Karpas-422 (cell line): ENCODE measurements around the gene MMP23B. TPM values are rescaled to one million over a fixed set of nuclear protein-coding genes. Genes with fewer than 3 reads are reported as not detected.
A peak's percentile ranks its signal among the peaks of the same experiment; 100 is the strongest.

ENCODE experiments used
- DNase-seq: peaks from one replicate; pipeline ENCODE4 v3.0.0-alpha.2; 2015
- H2AFZ ChIP-seq: fragments of 200-600 bp; sonication (generic); 2 replicates; pipeline ENCODE4 v1.6.1; 2014; ENCODE audit warnings: antibody characterized with exemption, low read length, mixed read lengths
- H3K27ac ChIP-seq: fragments of 200-600 bp; sonication (generic); 2 replicates; pipeline ENCODE4 v1.5.1; 2014; ENCODE audit warnings: mild to moderate bottlenecking, low read length, moderate library complexity
- H3K27me3 ChIP-seq: fragments of 200-600 bp; sonication (generic); 2 replicates; pipeline ENCODE4 v1.6.1; 2014; ENCODE audit warnings: low read length, mixed read lengths
- H3K36me3 ChIP-seq: fragments of 200-600 bp; sonication (generic); 2 replicates; pipeline ENCODE4 v1.6.1; 2014; ENCODE audit warnings: low read length, mixed read lengths; ENCODE audit not compliant: insufficient read depth
- H3K4me1 ChIP-seq: fragments of 200-600 bp; sonication (generic); 2 replicates; pipeline ENCODE4 v1.6.1; 2014; ENCODE audit warnings: mild to moderate bottlenecking, low read length, mixed read lengths
- H3K4me2 ChIP-seq: fragments of 200-600 bp; sonication (generic); 2 replicates; pipeline ENCODE4 v1.6.1; 2014; ENCODE audit warnings: low read length, low read depth, mild to moderate bottlenecking; ENCODE audit not compliant: poor library complexity, severe bottlenecking
- H3K4me3 ChIP-seq: fragments of 200-600 bp; sonication (generic); 2 replicates; pipeline ENCODE4 v1.5.1; 2014; ENCODE audit warnings: mild to moderate bottlenecking, antibody characterized with exemption, low read length, mixed read lengths
- H3K79me2 ChIP-seq: fragments of 200-600 bp; sonication (generic); 2 replicates; pipeline ENCODE4 v1.6.1; 2014; ENCODE audit warnings: mild to moderate bottlenecking, low read length, mixed read lengths
- H3K9ac ChIP-seq: fragments of 200-600 bp; sonication (generic); 2 replicates; pipeline ENCODE4 v1.6.0; 2014; ENCODE audit warnings: low read length
- H3K9me2 ChIP-seq: fragments of 200-600 bp; sonication (generic), shearing (Covaris generic); replicated peaks from 2 replicates; pipeline ENCODE4 v1.6.0; 2014; ENCODE audit warnings: mild to moderate bottlenecking, low read length, moderate library complexity; ENCODE audit not compliant: insufficient read depth
- H3K9me3 ChIP-seq: fragments of 300-700, 200-600 bp; sonication (generic); 2 replicates; pipeline ENCODE4 v1.6.1; 2014; ENCODE audit warnings: low read length, mixed read lengths
- H4K20me1 ChIP-seq: fragments of 200-600 bp; sonication (generic); 2 replicates; pipeline ENCODE4 v1.6.1; 2014; ENCODE audit warnings: mild to moderate bottlenecking, antibody characterized with exemption, low read length, low read depth; ENCODE audit not compliant: insufficient read depth
- total RNA-seq: library from RNA; depleted of rRNA; stranded (reverse); fragments of >200 nt; shearing (Covaris generic); gene quantifications from 2 replicates; pipeline ENCODE4 v1.2.3, GENCODE V29; 2014; ENCODE audit warnings: low replicate concordance; rRNA removed

Gene MMP23B
- total RNA-seq, 1 experiment from 2014 or later: 1.3 TPM

- peak; percentile 31 for DNase-seq
- Histone ChIP-seq H3K9me3 (no peaks in the 10 kb centered on the region), H3K79me2 (peaks cover 32% of the 10 kb centered on the region), H3K4me3 (no peak overlapping the region), H2AFZ (no peak overlapping the region), H4K20me1 (no peaks in the 10 kb centered on the region), H3K27me3 (no peaks in the 10 kb centered on the region), H3K36me3 (no peaks in the 10 kb centered on the region), H3K9ac (no peak overlapping the region), H3K4me1 (peaks cover 22% of the 10 kb centered on the region), H3K27ac (no peak overlapping the region), H3K9me2 (no peaks in the 10 kb centered on the region), H3K4me2 (no peak overlapping the region)
Measured at GRCh38 chr1:1680031-1680911, 48.3 kb downstream of the MMP23B start.

- no peak overlapping the region for H3K4me3 ChIP-seq
- H2AFZ ChIP-seq: no peak overlapping the region
- no peaks in the 10 kb centered on the region for H3K36me3 ChIP-seq
- H3K9me2 ChIP-seq: no peaks in the 10 kb centered on the region
- H3K27ac ChIP-seq: no peak overlapping the region
- no peaks in the 10 kb centered on the region for H3K27me3 ChIP-seq
- H4K20me1 ChIP-seq: no peaks in the 10 kb centered on the region
- H3K9ac ChIP-seq: no peak overlapping the region
- H3K4me1 ChIP-seq: peaks cover 22% of the 10 kb centered on the region
- DNase-seq: peak; percentile 34
- H3K9me3 ChIP-seq: no peaks in the 10 kb centered on the region
- H3K79me2 ChIP-seq: peaks cover 36% of the 10 kb centered on the region
- no peak overlapping the region for H3K4me2 ChIP-seq
Measured at GRCh38 chr1:1680912-1681273, 48.9 kb downstream of the MMP23B start.

GRCh38 chr1:1683104-1683905, 51.3 kb downstream of the MMP23B start:
- Histone ChIP-seq H3K27ac (no peak overlapping the region), H3K9me2 (no peaks in the 10 kb centered on the region), H3K36me3 (no peaks in the 10 kb centered on the region), H3K4me3 (no peak overlapping the region), H3K9ac (no peak overlapping the region), H3K79me2 (peaks cover 38% of the 10 kb centered on the region), H3K27me3 (no peaks in the 10 kb centered on the region), H3K4me1 (peaks cover 12% of the 10 kb centered on the region), H2AFZ (no peak overlapping the region), H3K9me3 (no peaks in the 10 kb centered on the region), H4K20me1 (no peaks in the 10 kb centered on the region), H3K4me2 (no peak overlapping the region)
- no peak for DNase-seq

Other genes starting within 250 kb of the MMP23B start
- 97.9 and 152 TPM in 2 replicates for gene CCNL2, start 232.8 kb upstream of the MMP23B start, total RNA-seq
- 136 and 151 TPM in 2 replicates for gene MRPL20, start 224.9 kb upstream of the MMP23B start, total RNA-seq
- not detected in 2 replicates for gene ANKRD65, start 210.9 kb upstream of the MMP23B start, total RNA-seq
- gene VWA1, start 196.5 kb upstream of the MMP23B start, total RNA-seq: not detected in 2 replicates
- 0.51 TPM in 1 of 2 replicates, not detected in the other for gene ATAD3C, start 182.5 kb upstream of the MMP23B start, total RNA-seq
- 13.9 and 37.2 TPM in 2 replicates for gene ATAD3B, start 160.4 kb upstream of the MMP23B start, total RNA-seq
- 12.5 and 52.1 TPM in 2 replicates for gene ATAD3A, start 120.0 kb upstream of the MMP23B start, total RNA-seq
- gene TMEM240, start 91.5 kb upstream of the MMP23B start, total RNA-seq: 2.6 TPM in 1 of 2 replicates, not detected in the other
- gene SSU72, start 57.3 kb upstream of the MMP23B start, total RNA-seq: 70.9 and 80.6 TPM in 2 replicates
- 0.14 TPM in 1 of 2 replicates, not detected in the other for gene FNDC10, start 32.0 kb upstream of the MMP23B start, total RNA-seq
- 24.8 and 54.3 TPM in 2 replicates for gene MIB2, start 16.7 kb upstream of the MMP23B start, total RNA-seq
- 11.4 and 16.1 TPM in 2 replicates for gene CDK11B, start 26.8 kb downstream of the MMP23B start, total RNA-seq
- gene SLC35E2B, start 60.6 kb downstream of the MMP23B start, total RNA-seq: 24.9 and 32.9 TPM in 2 replicates
- 26.2 and 39.6 TPM in 2 replicates for gene CDK11A, start 92.2 kb downstream of the MMP23B start, total RNA-seq
- 44.3 and 80.3 TPM in 2 replicates for gene NADK, start 146.3 kb downstream of the MMP23B start, total RNA-seq